H1 (cell line): ENCODE results near the gene UBE2G2. TPM values are rescaled to one million over a fixed set of nuclear protein-coding genes. Genes with fewer than 3 reads are reported as not detected.

Experiments used
- CTCF ChIA-PET: fragments of 300-600 bp; sonication (Branson Sonifier 250); formaldehyde crosslinking; loops from one replicate; lab custom pipeline; 2021; ENCODE audit not compliant: partially characterized antibody; lab: Charles Lee
- POLR2A ChIA-PET: fragments of 300-600 bp; sonication (Branson Sonifier 250); formaldehyde crosslinking; loops from one replicate; lab custom pipeline; 2021; ENCODE audit warnings: inconsistent platforms; ENCODE audit not compliant: partially characterized antibody; lab: Charles Lee
- DNase-seq, 2 experiments: peaks; one replicate each; pipeline versions ENCODE4 v3.0.0 to v3.0.0-alpha.2; 2010 to 2022; ENCODE audit warnings: low spot score in 2 of 2, low read depth in 1 of 2, mixed read lengths in 1 of 2
- FAIRE-seq: peaks from 2 replicates; lab custom pipeline; 2011; peaks lifted over from hg19 to GRCh38; lab: Jason Lieb, UNC
- H2AFZ ChIP-seq: 2 replicates; pipeline ENCODE4 v1.8.1; 2012; ENCODE audit warnings: low read length, inconsistent platforms
- H2AK5ac ChIP-seq: 2 replicates; pipeline ENCODE4 v1.6.1; 2013; ENCODE audit warnings: low read depth, low read length
- H2BK120ac ChIP-seq: replicated peaks from 2 replicates; pipeline ENCODE3; 2013; ENCODE audit warnings: low read depth, low read length, inconsistent platforms
- H2BK12ac ChIP-seq: 2 replicates; pipeline ENCODE4 v1.6.1; 2013; ENCODE audit warnings: low read depth, low read length
- H2BK15ac ChIP-seq: 2 replicates; pipeline ENCODE4 v1.6.1; 2013; ENCODE audit warnings: low read length
- H2BK20ac ChIP-seq: 2 replicates; pipeline ENCODE4 v1.6.1; 2013; ENCODE audit warnings: low read length
- H2BK5ac ChIP-seq: 2 replicates; pipeline ENCODE4 v1.6.1; 2013; ENCODE audit warnings: low read depth, low read length
- H3K14ac ChIP-seq: 2 replicates; pipeline ENCODE4 v1.6.1; 2013; ENCODE audit warnings: inconsistent platforms; ENCODE audit not compliant: insufficient read length
- H3K18ac ChIP-seq: 2 replicates; pipeline ENCODE4 v1.6.1; 2013; ENCODE audit warnings: low read length; ENCODE audit errors: extremely low read depth
- H3K23ac ChIP-seq: 2 replicates; pipeline ENCODE4 v1.6.1; 2013; ENCODE audit warnings: inconsistent platforms; ENCODE audit not compliant: insufficient read length
- H3K23me2 ChIP-seq: 2 replicates; pipeline ENCODE4 v1.6.1; 2013; ENCODE audit warnings: low read depth, low read length
- H3K27ac ChIP-seq: 2 replicates; pipeline ENCODE4 v1.6.1; 2011; ENCODE audit warnings: low read depth, low read length, inconsistent platforms
- H3K27me3 ChIP-seq, 4 experiments: replicated peaks in 1 of 4; 1 replicate in 1 of 4; 2 replicates in 3 of 4; pipeline versions ENCODE4 v1.6.1 to v1.8.1; 2011 to 2013; ENCODE audit warnings: low read length in 3 of 4, mild to moderate bottlenecking in 3 of 4, inconsistent platforms in 2 of 4, mixed read lengths in 2 of 4, moderate library complexity in 1 of 4; ENCODE audit not compliant: control insufficient read depth in 3 of 4, insufficient read depth in 3 of 4; ENCODE audit errors: extremely low read depth in 1 of 4
- H3K36me3 ChIP-seq, 4 experiments: 2 replicates each; pipeline versions ENCODE4 v1.6.1 to v1.8.1; 2011 to 2013; ENCODE audit warnings: mild to moderate bottlenecking in 4 of 4, low read length in 3 of 4, moderate library complexity in 2 of 4, control low read depth in 1 of 4, inconsistent platforms in 1 of 4; ENCODE audit not compliant: insufficient read depth in 4 of 4, control insufficient read depth in 2 of 4
- H3K4ac ChIP-seq: replicated peaks from 2 replicates; pipeline ENCODE3; 2013; ENCODE audit warnings: low read length, low read depth, mixed read lengths, inconsistent platforms; ENCODE audit not compliant: insufficient read length
- H3K4me1 ChIP-seq, 4 experiments: replicated peaks in 1 of 4; 1 replicate in 1 of 4; 2 replicates in 3 of 4; pipeline versions ENCODE4 v1.6.1 to v1.8.1; 2011 to 2013; ENCODE audit warnings: low read length in 3 of 4, inconsistent platforms in 2 of 4, mixed read lengths in 1 of 4; ENCODE audit not compliant: insufficient read depth in 4 of 4, control insufficient read depth in 3 of 4
- H3K4me2 ChIP-seq, 2 experiments: 2 replicates each; pipeline versions ENCODE4 v1.6.1 to v1.8.1; 2011 to 2013; ENCODE audit warnings: low read depth in 2 of 2, low read length in 2 of 2, control low read depth in 1 of 2, inconsistent platforms in 1 of 2, mild to moderate bottlenecking in 1 of 2; ENCODE audit not compliant: insufficient read depth in 1 of 2
- H3K4me3 ChIP-seq, 4 experiments: fragments of 200-600, 300-600 bp in 1 of 4; sonication (generic), shearing (Covaris generic), sonication (Bioruptor Twin) in 1 of 4; 2 replicates each; pipeline versions ENCODE4 v1.5.1 to v1.8.1; 2011 to 2016; ENCODE audit warnings: low read length in 4 of 4, low read depth in 3 of 4, control low read depth in 2 of 4, inconsistent platforms in 2 of 4, mild to moderate bottlenecking in 2 of 4, mixed read lengths in 1 of 4, moderate library complexity in 1 of 4; ENCODE audit not compliant: insufficient read depth in 2 of 4; ENCODE audit errors: extremely low read depth in 1 of 4
- H3K56ac ChIP-seq: replicated peaks from 2 replicates; pipeline ENCODE3; 2013; ENCODE audit warnings: low read depth, mild to moderate bottlenecking, mixed read lengths, low read length, inconsistent platforms; ENCODE audit not compliant: insufficient read length
- H3K79me1 ChIP-seq: 2 replicates; pipeline ENCODE4 v1.6.1; 2013; ENCODE audit warnings: low read depth, low read length, control low read depth
- H3K79me2 ChIP-seq, 2 experiments: 2 replicates each; pipeline versions ENCODE4 v1.6.1 to v1.8.1; 2012 to 2013; ENCODE audit warnings: low read length in 2 of 2, mild to moderate bottlenecking in 2 of 2, inconsistent platforms in 1 of 2; ENCODE audit not compliant: insufficient read depth in 2 of 2, control insufficient read depth in 1 of 2
- H3K9ac ChIP-seq, 4 experiments: replicated peaks in 1 of 4; 1 replicate in 1 of 4; 2 replicates in 3 of 4; pipeline versions ENCODE4 v1.6.1 to v1.8.1; 2011 to 2013; ENCODE audit warnings: low read depth in 3 of 4, low read length in 3 of 4, control low read depth in 2 of 4, mild to moderate bottlenecking in 2 of 4, moderate library complexity in 2 of 4, inconsistent platforms in 1 of 4; ENCODE audit errors: extremely low read depth in 1 of 4
- H3K9me3 ChIP-seq, 2 experiments: 2 replicates each; pipeline versions ENCODE4 v1.6.1 to v1.8.1; 2012 to 2013; ENCODE audit warnings: mild to moderate bottlenecking in 2 of 2, moderate library complexity in 2 of 2, control low read depth in 1 of 2, inconsistent platforms in 1 of 2, low read depth in 1 of 2, low read length in 1 of 2, mixed read lengths in 1 of 2; ENCODE audit not compliant: insufficient read depth in 2 of 2
- H4K20me1 ChIP-seq, 2 experiments: replicated peaks in 1 of 2; 2 replicates each; pipeline versions ENCODE3 to v1.8.1; 2011 to 2013; ENCODE audit warnings: inconsistent platforms in 2 of 2, low read length in 2 of 2, mild to moderate bottlenecking in 1 of 2; ENCODE audit not compliant: insufficient read depth in 2 of 2, control insufficient read depth in 1 of 2
- H4K5ac ChIP-seq: 2 replicates; pipeline ENCODE4 v1.6.1; 2013; ENCODE audit warnings: low read length, low read depth, mixed read lengths, inconsistent platforms; ENCODE audit not compliant: insufficient read length
- H4K8ac ChIP-seq: 2 replicates; pipeline ENCODE4 v1.8.0; 2013; ENCODE audit warnings: mild to moderate bottlenecking, moderate library complexity, low read length, inconsistent platforms; ENCODE audit not compliant: insufficient read depth; ENCODE audit errors: extremely low read depth
- H4K91ac ChIP-seq: replicated peaks from 2 replicates; pipeline ENCODE3; 2013; ENCODE audit warnings: low read length, mixed read lengths, inconsistent platforms; ENCODE audit not compliant: insufficient read length
- BCL11A ChIP-seq, 2 experiments: IDR thresholded peaks; one replicate each; pipeline ENCODE4 v1.6.1; 2011; ENCODE audit warnings: low read depth in 2 of 2, low read length in 2 of 2, mild to moderate bottlenecking in 2 of 2
- CBX8 ChIP-seq: fragments of 300-800, 300-1000 bp; sonication (generic); IDR thresholded peaks from 2 replicates; pipeline ENCODE4 v1.7.1; 2016; ENCODE audit warnings: low read depth, low read length, borderline replicate concordance
- JUN ChIP-seq: IDR thresholded peaks from 2 replicates; pipeline ENCODE4 v1.6.1; 2011; ENCODE audit warnings: low read depth, mild to moderate bottlenecking, improper control_type of control experiment, low read length
- KDM5A ChIP-seq: fragments of 200-600 bp; IDR thresholded peaks from 2 replicates; pipeline ENCODE4 v1.7.1; 2012; ENCODE audit warnings: mild to moderate bottlenecking, low read length, inconsistent platforms, mixed read lengths
- RAD21 ChIP-seq, 2 experiments: IDR thresholded peaks in 1 of 2; conservative IDR thresholded peaks in 1 of 2; 2 replicates each; pipeline ENCODE4 v1.6.1; 2011; ENCODE audit warnings: low read depth in 2 of 2, low read length in 2 of 2, improper control_type of control experiment in 1 of 2, inconsistent platforms in 1 of 2, mild to moderate bottlenecking in 1 of 2, moderate library complexity in 1 of 2
- SP4 ChIP-seq: IDR thresholded peaks from 2 replicates; pipeline ENCODE4 v1.6.1; 2012; ENCODE audit warnings: low read length, inconsistent platforms
- TBP ChIP-seq: IDR thresholded peaks from 2 replicates; pipeline ENCODE4 v1.6.1; 2011; ENCODE audit warnings: low read depth, low read length, improper control_type of control experiment
- TCF12 ChIP-seq: IDR thresholded peaks from 2 replicates; pipeline ENCODE4 v1.6.1; 2011; ENCODE audit warnings: low read depth, mild to moderate bottlenecking, low read length
- WGBS, 2 experiments: shearing (Covaris generic) in 1 of 2; methylation state at CpG; one replicate each; pipeline versions ENCODE4 v1.1.6 to v1.1.7; 2013 to 2015; ENCODE audit warnings: low lambda C conversion rate in 2 of 2, mixed read lengths in 2 of 2, inconsistent platforms in 1 of 2, low coverage in 1 of 2, missing lambda C conversion rate in 1 of 2; ENCODE audit not compliant: insufficient replicate concordance in 2 of 2, insufficient coverage in 1 of 2, insufficient read length in 1 of 2; ENCODE audit errors: extremely low coverage in 1 of 2, missing lambda C conversion rate in 1 of 2; 5-methylcytosine and 5-hydroxymethylcytosine counted together
- polyA plus RNA-seq, 7 experiments: library from polyadenylated mRNA; depleted of rRNA in 3 of 7; stranded (reverse) in 5 of 7; unstranded in 2 of 7; fragments of >200 nt in 5 of 7; fragments of 200-250 nt in 2 of 7; gene quantifications; 1 replicate in 5 of 7; 2 replicates in 1 of 7; 4 replicates in 1 of 7; pipeline versions ENCODE4 v1.2.1 to v1.2.3, GENCODE V29; 2011 to 2013; ENCODE audit warnings: missing spikeins in 2 of 7, mixed read lengths in 2 of 7
- total RNA-seq: library from RNA; stranded (reverse); fragmentation: NEBNext Ultra II Directional; extraction: Animal tissue kit (Norgen Biotek cat#: 25700); gene quantifications from 2 replicates; pipeline ENCODE4 v1.2.1, GENCODE V29; 2021
- TF ChIP-seq, protein P1 (sequence below): IDR thresholded peaks from 2 replicates; pipeline ENCODE4 v1.6.1; 2011; ENCODE audit warnings: low read depth, mild to moderate bottlenecking, low read length; ENCODE audit not compliant: insufficient read depth

Gene UBE2G2
- total and polyA plus RNA-seq, 2 of the 8 experiments (the other 6 are each of a cell fraction or from before 2014, with no cell fraction given): 96.3 to 101 TPM

- no peak overlapping the region for H2AFZ ChIP-seq
- WGBS, 2 experiments: 93% methylated on average over 23 of the region's 24 CpGs; no CpG with 5 or more reads in 1 of the 2 experiments
- no peaks in the 10 kb centered on the region for H3K79me2 ChIP-seq
- ChIA-PET CTCF (interaction anchor here (1.1 to 2.8 kb wide), 7 partner anchors 13 to 253 kb away, joined by 3 to 11 read pairs (median 4); no protein-coding TSS in a partner anchor), POLR2A (interaction anchor here (0.7 to 1.4 kb wide), 3 partner anchors 9 to 217 kb away, joined by 3 to 4 read pairs (median 4); no protein-coding TSS in a partner anchor)
- peaks cover 0 to 6% of the 10 kb centered on the region in 2 experiments; a peak in 1 of 4 replicates for H3K9me3 ChIP-seq
- FAIRE-seq (no peak), DNase-seq (no peak)
- peaks cover 3% of the 10 kb centered on the region; the same call in 1 of the 2 replicates for H3K79me1 ChIP-seq
- no peak overlapping the region for H3K4me3 ChIP-seq
- no peak overlapping the region for H4K5ac ChIP-seq
- no peak overlapping the region for H3K9ac ChIP-seq
- H2AK5ac ChIP-seq: 0 out of 2 replicates have a peak overlapping the region, but pooled peaks have one; percentile 65
- H3K4me2 ChIP-seq: no peak overlapping the region; a peak in 1 of 4 replicates
- H2BK5ac ChIP-seq: peak overlapping the region; percentile 96
- peak overlapping the region; percentile 63 for H4K91ac ChIP-seq
- no peak overlapping the region for H3K56ac ChIP-seq
- peaks cover 2 to 14% (median 5%) of the 10 kb centered on the region in 4 experiments; a peak in 4 of 8 replicates for H3K36me3 ChIP-seq
- peaks cover 5 to 36% (median 22%) of the 10 kb centered on the region in 4 experiments for H3K4me1 ChIP-seq
- no peak overlapping the region for H3K23ac ChIP-seq
- no peak overlapping the region for H3K14ac ChIP-seq
- peak overlapping the region; percentile 69; the same call in 1 of the 2 replicates for H4K8ac ChIP-seq
- H3K27me3 ChIP-seq: no peaks in the 10 kb centered on the region
- H4K20me1 ChIP-seq: peaks cover 2 to 7% of the 10 kb centered on the region in 2 experiments
- H2BK20ac ChIP-seq: peak overlapping the region; percentile 86; the same call in 1 of the 2 replicates
- H2BK15ac ChIP-seq: no peak overlapping the region
- peak overlapping the region; percentile 65 for H2BK120ac ChIP-seq
- H3K4ac ChIP-seq: peak overlapping the region; percentile 96
- H3K27ac ChIP-seq: peak overlapping the region; percentile 32; the same call in 1 of the 2 replicates
- H3K18ac ChIP-seq: peak overlapping the region; percentile 75
- H2BK12ac ChIP-seq: peak overlapping the region; percentile 80; the same call in 1 of the 2 replicates
- no peaks in the 10 kb centered on the region for H3K23me2 ChIP-seq
- TF ChIP-seq TCF12 (no peak), SP4 (no peak), RAD21 (IDR thresholded peaks at IDR 0.05 in 1 of 2, conservative IDR thresholded peaks at IDR 0.05 in 1 of 2; ENCODE audit: low read depth in 2 of 2, low read length in 2 of 2) (no peak; a peak in 1 of 4 replicates), KDM5A (no peak), JUN (no peak), BCL11A (IDR thresholded peaks at IDR 0.05; ENCODE audit: low read depth in 2 of 2, low read length in 2 of 2) (no peak), TBP (no peak), CBX8 (no peak)
- TF ChIP-seq, protein P1, sequence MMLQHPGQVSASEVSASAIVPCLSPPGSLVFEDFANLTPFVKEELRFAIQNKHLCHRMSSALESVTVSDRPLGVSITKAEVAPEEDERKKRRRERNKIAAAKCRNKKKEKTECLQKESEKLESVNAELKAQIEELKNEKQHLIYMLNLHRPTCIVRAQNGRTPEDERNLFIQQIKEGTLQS: no peak
Measured at GRCh38 chr21:44766014-44766817, 35.4 kb downstream of the UBE2G2 start.
